ENCODE results near the gene SLC10A7. TPM values are rescaled to one million over a fixed set of nuclear protein-coding genes. Genes with fewer than 3 reads are reported as not detected.

SLC10A7 gene
- total and polyA plus RNA-seq, 2 of the 8 experiments (the other 6 are each of a cell fraction or from before 2014, with no cell fraction given) = 2.5 to 2.9 TPM

- TF ChIP-seq RAD21 (IDR thresholded peaks at IDR 0.05 in 1 of 2, conservative IDR thresholded peaks at IDR 0.05 in 1 of 2; ENCODE audit: low read depth in 2 of 2, low read length in 2 of 2) (no peak), RFX5 (IDR thresholded peaks at IDR 0.05; ENCODE audit: borderline replicate concordance, low read depth, low read length) (no peak), CBX5 (IDR thresholded peaks at IDR 0.05; ENCODE audit: low read depth, low read length) (no peak)
Observed at GRCh38 chr4:146273204-146273901, 248.4 kb downstream of the SLC10A7 start (continued).
